D341Med (cell line): ENCODE measurements around the gene ZC3H4.

Experiments
- DNase-seq: peaks from one replicate; pipeline ENCODE4 v3.0.0; 2012; ENCODE audit warnings: low spot score

Gene ZC3H4

GRCh38 chr19:47047763-47048405 lies 65.7 kb downstream of the ZC3H4 start:
- peak; percentile 88 for DNase-seq

DNA sequence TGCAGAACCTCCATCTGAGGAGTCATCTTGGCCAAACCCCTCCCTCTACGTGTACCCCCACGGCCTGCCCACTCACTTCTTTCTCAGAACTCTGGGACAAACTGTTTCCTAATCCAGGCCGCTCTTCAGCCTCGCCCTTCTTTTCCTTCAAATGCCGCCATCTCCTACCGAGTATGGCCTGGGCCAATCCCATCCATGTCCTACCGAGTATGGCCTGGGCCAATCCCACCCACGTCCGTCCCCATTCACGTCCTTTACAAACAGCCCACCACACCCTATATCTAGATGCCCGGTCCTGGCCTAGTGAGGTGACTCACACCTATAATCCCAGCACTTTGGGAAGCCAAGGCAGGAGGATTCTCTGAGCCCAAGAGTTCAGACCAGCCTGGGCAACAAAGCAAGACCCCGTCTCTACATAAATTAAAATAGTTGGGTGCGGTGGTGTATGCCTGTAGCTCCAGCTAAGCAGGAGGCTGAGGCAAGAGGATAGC lies 66.3 kb downstream of the ZC3H4 start:
- no peak for DNase-seq

GRCh38 chr19:47045867-47046470 lies 67.6 kb downstream of the ZC3H4 start:
- no peak for DNase-seq

DNA sequence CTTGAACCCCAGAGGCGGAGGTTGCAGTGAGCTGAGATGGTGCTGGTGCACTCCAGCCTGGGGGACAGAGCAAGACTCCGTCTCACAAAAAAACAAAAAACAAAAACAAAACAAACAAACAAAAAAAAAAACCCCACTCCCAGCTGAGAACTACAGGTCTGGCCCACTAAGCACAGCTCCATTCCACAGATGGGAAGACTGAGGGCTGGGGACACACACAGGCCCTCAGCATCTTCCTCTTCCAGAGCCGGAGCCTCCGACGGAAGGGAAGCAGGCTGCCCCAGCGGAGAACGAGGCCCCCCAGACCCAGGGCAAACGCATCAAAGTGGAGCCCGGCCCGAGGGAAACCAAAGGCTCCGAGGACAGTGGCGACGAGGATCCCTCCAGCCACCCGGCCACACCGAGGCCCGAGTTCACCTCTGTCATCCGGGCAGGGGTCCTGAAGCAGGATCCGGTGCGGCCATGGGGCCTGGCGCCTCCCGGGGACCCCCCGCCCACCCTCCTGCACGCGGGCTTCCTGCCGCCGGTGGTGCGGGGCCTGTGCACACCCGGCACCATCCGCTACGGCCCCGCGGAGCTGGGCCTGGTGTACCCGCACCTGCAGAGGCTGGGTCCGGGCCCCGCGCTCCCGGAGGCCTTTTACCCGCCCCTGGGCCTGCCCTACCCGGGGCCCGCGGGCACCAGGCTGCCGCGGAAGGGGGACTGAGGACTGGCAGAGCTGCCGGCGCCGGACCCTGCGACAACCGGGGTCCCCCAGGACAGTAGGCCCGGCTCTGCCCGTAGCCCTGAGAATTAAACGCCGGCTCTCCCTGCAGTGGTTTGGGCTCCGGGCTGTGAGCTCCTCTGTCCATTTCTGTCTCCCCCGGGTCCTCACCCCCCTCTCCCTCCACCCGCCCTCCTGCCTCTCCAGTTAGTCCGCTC lies 68.4 kb downstream of the ZC3H4 start:
- DNase-seq = no peak

- DNase-seq = no peak
These were observed 72.7 kb downstream of the ZC3H4 start for GRCh38 chr19:47040869-47041268.

- no peak for DNase-seq
These were observed 74.2 kb downstream of the ZC3H4 start for GRCh38 chr19:47039239-47039874.

GRCh38 chr19:47037766-47038165 lies 75.8 kb downstream of the ZC3H4 start:
- DNase-seq = no peak

GRCh38 chr19:47036097-47036651 lies 77.4 kb downstream of the ZC3H4 start:
- DNase-seq = peak; percentile 54

- DNase-seq = peak; percentile 96
These were observed 78.2 kb downstream of the ZC3H4 start for GRCh38 chr19:47035127-47036096.

GRCh38 chr19:47032171-47032811 lies 81.3 kb downstream of the ZC3H4 start:
- peak; percentile 76 for DNase-seq

GRCh38 chr19:47028195-47028601 lies 85.4 kb downstream of the ZC3H4 start:
- peak; percentile 89 for DNase-seq

DNA sequence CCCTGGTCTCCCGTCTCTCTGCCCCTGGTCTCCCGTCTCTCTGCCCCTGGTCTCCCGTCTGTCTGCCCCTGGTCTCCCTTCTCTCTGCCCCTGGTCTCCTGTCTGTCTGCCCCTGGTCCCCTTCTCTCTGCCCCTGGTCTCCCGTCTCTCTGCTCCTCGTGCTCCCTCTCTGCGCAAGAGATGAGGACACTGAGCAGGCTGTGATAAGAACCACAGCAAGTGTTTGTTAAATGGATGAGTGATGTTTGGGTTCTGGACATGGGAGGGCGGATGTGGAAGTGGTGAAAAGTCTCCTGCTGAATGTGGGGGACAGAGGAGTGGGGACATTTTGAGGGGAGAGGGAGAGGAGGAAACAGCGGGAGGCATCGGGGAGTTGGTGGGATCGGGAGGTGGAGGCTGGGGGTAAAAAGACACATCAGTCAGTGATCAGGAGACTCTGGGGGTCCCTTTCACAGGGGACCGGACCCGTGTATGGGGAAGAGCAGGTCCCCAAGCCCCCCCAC lies 85.9 kb downstream of the ZC3H4 start:
- DNase-seq = no peak

GRCh38 chr19:47026889-47027288 lies 86.7 kb downstream of the ZC3H4 start:
- no peak for DNase-seq

- DNase-seq = no peak
These were observed 87.4 kb downstream of the ZC3H4 start for GRCh38 chr19:47026156-47026555.

- DNase-seq = no peak
These were observed 89.1 kb downstream of the ZC3H4 start for GRCh38 chr19:47024502-47024901.

- peak; percentile 51 for DNase-seq
These were observed 90.2 kb downstream of the ZC3H4 start for GRCh38 chr19:47023448-47023794.

GRCh38 chr19:47022541-47023447 lies 90.8 kb downstream of the ZC3H4 start:
- DNase-seq = peak; percentile 80

- peak; percentile 28 for DNase-seq
These were observed 91.4 kb downstream of the ZC3H4 start for GRCh38 chr19:47022140-47022536.

DNA sequence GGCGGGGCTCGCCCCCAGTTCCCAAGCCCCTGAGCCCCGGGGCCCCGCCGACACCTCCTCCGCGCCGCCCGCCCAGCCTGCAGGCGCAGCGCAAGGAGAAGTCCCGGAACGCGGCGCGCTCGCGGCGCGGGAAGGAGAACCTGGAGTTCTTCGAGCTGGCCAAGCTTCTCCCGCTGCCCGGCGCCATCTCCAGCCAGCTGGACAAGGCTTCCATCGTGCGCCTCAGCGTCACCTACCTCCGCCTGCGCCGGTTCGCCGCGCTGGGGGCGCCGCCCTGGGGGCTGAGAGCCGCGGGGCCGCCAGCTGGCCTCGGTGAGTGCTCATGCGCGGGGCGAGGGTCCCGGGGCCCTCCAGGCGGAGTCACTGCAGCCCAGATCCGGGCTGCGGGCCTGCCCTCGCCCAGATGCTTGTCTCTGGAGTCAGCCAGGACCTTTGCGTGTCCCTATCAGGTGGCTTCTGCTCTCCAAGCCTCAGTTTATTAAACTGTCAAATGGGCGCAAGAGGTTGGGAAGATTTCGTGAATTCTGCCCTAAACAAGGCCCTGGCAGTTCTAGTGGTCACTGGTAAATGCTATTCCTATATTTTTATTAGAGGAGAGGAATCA lies 91.9 kb downstream of the ZC3H4 start:
- DNase-seq = peak; percentile 50
